Stimulated activated CD8-positive, alpha-beta memory T cell treated with anti-CD3 and anti-CD28 coated beads, Interleukin-12 subunit alpha, Interleukin-12 subunit beta, amount 100 ng/mL, for 1 hour (primary cell): Measurements from ENCODE around the gene OR2A14.
"Not testable (repeated sequence)": the region's sequence is repeated elsewhere in the genome, so short reads cannot be mapped to it uniquely, and the experiment has no call there.

Source experiments
- DNase-seq: peaks from one replicate; pipeline ENCODE4 v3.0.0-alpha.2; 2020; ENCODE audit warnings: low read depth

The OR2A14 gene

DNA sequence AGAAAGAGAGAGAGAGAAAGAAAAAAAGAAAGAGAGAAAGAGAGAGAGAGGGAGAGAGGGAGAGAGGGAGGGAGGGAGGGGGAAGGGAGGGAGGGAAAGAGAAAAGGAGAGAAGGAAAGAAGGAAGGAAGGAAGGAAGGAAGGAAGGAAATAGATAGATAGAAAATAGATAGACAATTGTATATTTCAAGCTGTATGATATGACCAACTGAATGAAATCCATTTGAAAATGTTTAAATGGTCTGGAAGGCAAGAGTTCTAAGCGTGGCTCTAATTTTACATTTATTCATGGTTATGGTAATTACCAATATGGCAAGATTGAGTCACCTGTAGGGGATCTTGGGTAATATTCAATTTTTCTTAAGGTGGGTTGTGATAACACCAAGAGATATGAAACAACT, 35.9 kb downstream of the OR2A14 start:
- no peak for DNase-seq

GRCh38 chr7:144164784-144165183, 41.8 kb downstream of the OR2A14 start:
- no peak for DNase-seq

GRCh38 chr7:144171594-144172350, 48.8 kb downstream of the OR2A14 start:
- not testable (repeated sequence) for DNase-seq

- DNase-seq = no peak
Measured at GRCh38 chr7:144174613-144175012, 51.6 kb downstream of the OR2A14 start.

GRCh38 chr7:144178380-144179164, 55.6 kb downstream of the OR2A14 start:
- DNase-seq = not testable (repeated sequence)

DNA sequence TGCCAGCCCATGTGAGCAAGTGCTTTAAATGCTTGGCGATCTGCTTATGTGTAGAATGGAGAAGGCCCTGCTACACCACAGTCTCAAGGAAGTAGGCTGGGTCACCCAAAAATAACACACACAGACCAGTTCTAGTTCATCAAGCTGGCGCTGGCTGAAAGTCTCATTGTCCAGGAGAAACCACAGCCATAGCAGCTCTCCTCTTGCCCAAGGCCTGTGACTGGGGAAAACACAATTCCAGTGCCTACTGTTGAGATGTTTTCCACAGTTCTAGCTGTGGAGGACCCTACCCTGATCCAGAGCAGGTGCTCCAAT, 56.1 kb downstream of the OR2A14 start:
- DNase-seq = not testable (repeated sequence)
